GM18858 (cell line): ENCODE measurements around the gene WHRN.

Source experiments
- ATAC-seq: cut with Tn5 transposase; IDR thresholded peaks from one replicate; pipeline ENCODE4 v1.9.1; 2021; ENCODE audit not compliant: unreplicated experiment

WHRN gene

GRCh38 chr9:114401344-114401743 lies 103.9 kb downstream of the WHRN start:
- ATAC-seq, result no peak

GRCh38 chr9:114400772-114401171 lies 104.5 kb downstream of the WHRN start:
- ATAC-seq, result no peak

- ATAC-seq, result no peak
Measured at GRCh38 chr9:114400219-114400618, 105.1 kb downstream of the WHRN start.

GRCh38 chr9:114399381-114399780 lies 105.9 kb downstream of the WHRN start:
- no peak for ATAC-seq

- peak; percentile 77 for ATAC-seq
Measured at GRCh38 chr9:114397848-114398605, 107.2 kb downstream of the WHRN start.

GRCh38 chr9:114397219-114397847 lies 107.9 kb downstream of the WHRN start:
- ATAC-seq, result no peak

GRCh38 chr9:114396558-114397218 lies 108.6 kb downstream of the WHRN start:
- ATAC-seq, result no peak

GRCh38 chr9:114395768-114396167 lies 109.5 kb downstream of the WHRN start:
- no peak for ATAC-seq

- ATAC-seq, result no peak
Measured at GRCh38 chr9:114395334-114395617, 110.0 kb downstream of the WHRN start.

- ATAC-seq, result no peak
Measured at GRCh38 chr9:114394523-114395333, 110.5 kb downstream of the WHRN start.

- no peak for ATAC-seq
Measured at GRCh38 chr9:114392749-114393112, 112.5 kb downstream of the WHRN start.

GRCh38 chr9:114390952-114391351 lies 114.3 kb downstream of the WHRN start:
- no peak for ATAC-seq

- no peak for ATAC-seq
Measured at GRCh38 chr9:114389612-114390368, 115.5 kb downstream of the WHRN start.

- no peak for ATAC-seq
Measured at GRCh38 chr9:114388764-114389375, 116.4 kb downstream of the WHRN start.

- no peak for ATAC-seq
Measured at GRCh38 chr9:114388357-114388682, 117.0 kb downstream of the WHRN start.

- ATAC-seq, result no peak
Measured at GRCh38 chr9:114387680-114388356, 117.5 kb downstream of the WHRN start, which contains the start of gene AKNA. TSS of gene AKNA (minus strand) at chr9:114387982. CDS start at chr9:114381333, 6,649 bp downstream.

GRCh38 chr9:114386886-114387679 lies 118.2 kb downstream of the WHRN start:
- ATAC-seq, result no peak

- no peak for ATAC-seq
Measured at GRCh38 chr9:114386361-114386885, 118.8 kb downstream of the WHRN start.
